Stimulated activated CD4-positive, alpha-beta T cell treated with anti-CD3 and anti-CD28 coated beads, Interleukin-2, amount 100 ng/mL, for 4 hours (primary cell): ENCODE data around the gene CSH1.
"Not testable (repeated sequence)": the region's sequence is repeated elsewhere in the genome, so short reads cannot be mapped to it uniquely, and the experiment has no call there.

Experiments
- DNase-seq: peaks from one replicate; pipeline ENCODE4 v3.0.0-alpha.2; 2020; ENCODE audit warnings: low read depth

Gene CSH1

GRCh38 chr17:63869491-63870291 is 26.7 kb downstream of the CSH1 start:
- not testable (repeated sequence) for DNase-seq

GRCh38 chr17:63866625-63867024 is 29.7 kb downstream of the CSH1 start:
- not testable (repeated sequence) for DNase-seq

- no peak for DNase-seq
These were observed 37.1 kb downstream of the CSH1 start for GRCh38 chr17:63859257-63859656.

GRCh38 chr17:63856425-63856824 is 39.9 kb downstream of the CSH1 start:
- DNase-seq: not testable (repeated sequence)

GRCh38 chr17:63855185-63855584 is 41.2 kb downstream of the CSH1 start:
- no peak for DNase-seq

- DNase-seq: no peak
These were observed 41.7 kb downstream of the CSH1 start for GRCh38 chr17:63854709-63855108.

GRCh38 chr17:63853260-63853659 is 43.1 kb downstream of the CSH1 start:
- no peak for DNase-seq

GRCh38 chr17:63850401-63850800 is 46.0 kb downstream of the CSH1 start:
- no peak for DNase-seq

GRCh38 chr17:63848834-63849689 is 47.3 kb downstream of the CSH1 start:
- peak; percentile 94 for DNase-seq

- no peak for DNase-seq
These were observed 48.7 kb downstream of the CSH1 start for GRCh38 chr17:63847525-63848249.

GRCh38 chr17:63845509-63845908 is 50.9 kb downstream of the CSH1 start:
- DNase-seq: no peak
